SK-N-SH (cell line): ENCODE measurements around the gene DNAJC24. TPM values are rescaled to one million over a fixed set of nuclear protein-coding genes. Genes with fewer than 3 reads are reported as not detected.

ENCODE experiments used
- CTCF ChIA-PET: fragments of 300-600, 350-600 bp; formaldehyde crosslinking; extraction: SDS; loops from one replicate; lab custom pipeline; 2021; lab: Yijun Ruan, JAX
- POLR2A ChIA-PET: fragments of 350-600 bp; sonication (Branson Sonifier 250); formaldehyde crosslinking; extraction: SDS; loops from one replicate; lab custom pipeline; 2020; ENCODE audit warnings: antibody characterized with exemption, inconsistent platforms; lab: Yijun Ruan, JAX
- DNase-seq: peaks from one replicate; pipeline ENCODE4 v3.0.0; 2012
- H2AFZ ChIP-seq: fragments of 200-600 bp; sonication (generic); 2 replicates; pipeline ENCODE4 v1.8.1; 2016; ENCODE audit warnings: antibody characterized with exemption, mild to moderate bottlenecking, low read depth
- H3F3A ChIP-seq: fragments of 200-600 bp; sonication (generic); replicated peaks from 2 replicates; pipeline ENCODE3; 2016; ENCODE audit warnings: antibody characterized with exemption, mild to moderate bottlenecking; ENCODE audit not compliant: insufficient read depth
- H3K27ac ChIP-seq, 2 experiments: fragments of 200-500 bp in 1 of 2; fragments of 200-600 bp in 1 of 2; sonication (Bioruptor generic) in 1 of 2; sonication (generic), shearing (Covaris generic) in 1 of 2; 2 replicates each; pipeline versions ENCODE4 v1.5.1 to v1.6.1; 2014 to 2016; ENCODE audit warnings: low read depth in 2 of 2, inconsistent platforms in 1 of 2, low read length in 1 of 2, mild to moderate bottlenecking in 1 of 2, mixed read lengths in 1 of 2
- H3K27me3 ChIP-seq: fragments of 200-600 bp; sonication (generic), shearing (Covaris generic); 2 replicates; pipeline ENCODE4 v1.6.1; 2016; ENCODE audit warnings: mixed run types; ENCODE audit not compliant: insufficient read depth
- H3K36me3 ChIP-seq, 2 experiments: fragments of 200-500 bp in 1 of 2; fragments of 200-600 bp in 1 of 2; sonication (Bioruptor generic) in 1 of 2; sonication (generic) in 1 of 2; replicated peaks in 1 of 2; 2 replicates each; pipeline versions ENCODE3 to v1.5.1; 2014 to 2016; ENCODE audit warnings: low read length in 1 of 2, mild to moderate bottlenecking in 1 of 2; ENCODE audit not compliant: insufficient read depth in 2 of 2, control insufficient read depth in 1 of 2
- H3K4me1 ChIP-seq, 2 experiments: fragments of 200-500 bp in 1 of 2; fragments of 200-600 bp in 1 of 2; sonication (Bioruptor generic) in 1 of 2; sonication (generic), shearing (Covaris generic) in 1 of 2; 2 replicates each; pipeline versions ENCODE4 v1.5.1 to v1.6.1; 2014 to 2016; ENCODE audit warnings: low read depth in 1 of 2, low read length in 1 of 2, mixed run types in 1 of 2; ENCODE audit not compliant: insufficient read depth in 2 of 2, control insufficient read depth in 1 of 2
- H3K4me2 ChIP-seq: fragments of 200-600 bp; sonication (generic), shearing (Covaris generic); 2 replicates; pipeline ENCODE4 v1.6.1; 2017; ENCODE audit warnings: mixed run types
- H3K4me3 ChIP-seq, 2 experiments: fragments of 200-500 bp in 1 of 2; fragments of 200-600 bp in 1 of 2; sonication (Bioruptor generic) in 1 of 2; sonication (generic), shearing (Covaris generic) in 1 of 2; 2 replicates each; pipeline versions ENCODE4 v1.5.1 to v1.8.1; 2014 to 2016; ENCODE audit warnings: low read depth in 2 of 2, inconsistent platforms in 1 of 2, low read length in 1 of 2, mild to moderate bottlenecking in 1 of 2, mixed read lengths in 1 of 2, moderate library complexity in 1 of 2
- H3K79me2 ChIP-seq: fragments of 200-600 bp; sonication (generic); 2 replicates; pipeline ENCODE4 v1.8.1; 2017; ENCODE audit warnings: mild to moderate bottlenecking; ENCODE audit not compliant: insufficient read depth
- H3K9ac ChIP-seq: fragments of 200-600 bp; sonication (generic); 2 replicates; pipeline ENCODE4 v1.6.1; 2017; ENCODE audit warnings: mixed run types
- H3K9me2 ChIP-seq: fragments of 200-600 bp; sonication (generic); 2 replicates; pipeline ENCODE4 v1.6.1; 2017; ENCODE audit warnings: mixed run types
- H3K9me3 ChIP-seq: fragments of 200-600 bp; sonication (generic); 2 replicates; pipeline ENCODE4 v1.6.1; 2017; ENCODE audit warnings: mixed run types, mild to moderate bottlenecking, moderate library complexity
- H4K20me1 ChIP-seq: fragments of 200-600 bp; sonication (generic); 2 replicates; pipeline ENCODE4 v1.6.1; 2017; ENCODE audit warnings: mild to moderate bottlenecking, mixed run types; ENCODE audit not compliant: insufficient read depth
- CHD2 ChIP-seq: fragments of 150-350 bp; IDR thresholded peaks from 2 replicates; pipeline ENCODE4 v1.6.1; 2018; ENCODE audit warnings: low read length; ENCODE audit not compliant: partially characterized antibody
- EP300 ChIP-seq, 2 experiments: IDR thresholded peaks; 2 replicates each; pipeline versions ENCODE4 v1.4.0 to v1.6.1; 2012; ENCODE audit warnings: borderline replicate concordance in 1 of 2, low read depth in 1 of 2, low read length in 1 of 2
- FOSL2 ChIP-seq: IDR thresholded peaks from 2 replicates; pipeline ENCODE4 v1.4.0; 2012; ENCODE audit warnings: low read depth, mild to moderate bottlenecking, moderate library complexity, borderline replicate concordance
- FOXJ3 ChIP-seq: sonication (generic); formaldehyde crosslinking; IDR thresholded peaks from 2 replicates; pipeline ENCODE4 v1.5.1; 2020; ENCODE audit warnings: mild to moderate bottlenecking, missing genetic modification reagents
- FOXM1 ChIP-seq: IDR thresholded peaks from 2 replicates; pipeline ENCODE4 v1.4.0; 2012; ENCODE audit warnings: low read depth, mild to moderate bottlenecking
- GABPA ChIP-seq: IDR thresholded peaks from 2 replicates; pipeline ENCODE4 v1.4.0; 2012; ENCODE audit warnings: low read depth, mild to moderate bottlenecking
- GATA2 ChIP-seq: sonication (generic); formaldehyde crosslinking; IDR thresholded peaks from 2 replicates; pipeline ENCODE4 v1.5.0; 2020; ENCODE audit warnings: mild to moderate bottlenecking, missing genetic modification reagents
- IRF3 ChIP-seq: fragments of 150-350 bp; IDR thresholded peaks from 2 replicates; pipeline ENCODE4 v1.6.1; 2016; ENCODE audit warnings: mild to moderate bottlenecking, low read depth, low read length
- MAX ChIP-seq: IDR thresholded peaks from 2 replicates; pipeline ENCODE4 v1.4.0; 2012; ENCODE audit warnings: low read depth
- MEF2A ChIP-seq: IDR thresholded peaks from 2 replicates; pipeline ENCODE4 v1.4.0; 2012; ENCODE audit warnings: low read depth, borderline replicate concordance
- MXI1 ChIP-seq: IDR thresholded peaks from 2 replicates; pipeline ENCODE4 v1.6.1; 2012; ENCODE audit warnings: mild to moderate bottlenecking, low read depth, low read length, improper control_type of control experiment
- NFIC ChIP-seq: IDR thresholded peaks from 2 replicates; pipeline ENCODE4 v1.4.0; 2012; ENCODE audit warnings: borderline replicate concordance
- NRF1 ChIP-seq: IDR thresholded peaks from 2 replicates; pipeline ENCODE4 v1.6.1; 2012; ENCODE audit warnings: low read depth, mild to moderate bottlenecking, low read length
- RAD21 ChIP-seq: IDR thresholded peaks from 2 replicates; pipeline ENCODE4 v1.6.1; 2012; ENCODE audit warnings: mild to moderate bottlenecking, low read length
- RCOR1 ChIP-seq: fragments of 150-350 bp; IDR thresholded peaks from 2 replicates; pipeline ENCODE4 v1.6.1; 2017; ENCODE audit warnings: antibody characterized with exemption, low read length
- REST ChIP-seq: IDR thresholded peaks from 2 replicates; pipeline ENCODE4 v1.6.1; 2012; ENCODE audit warnings: mild to moderate bottlenecking, low read depth, low read length, moderate library complexity
- RFX5 ChIP-seq: IDR thresholded peaks from 2 replicates; pipeline ENCODE4 v1.6.1; 2012; ENCODE audit warnings: mild to moderate bottlenecking, improper control_type of control experiment, low read length
- RXRA ChIP-seq: IDR thresholded peaks from 2 replicates; pipeline ENCODE4 v1.4.0; 2012; ENCODE audit warnings: low read depth, mild to moderate bottlenecking, borderline replicate concordance
- SIN3A ChIP-seq: IDR thresholded peaks from 2 replicates; pipeline ENCODE4 v1.6.1; 2012; ENCODE audit warnings: low read depth, mild to moderate bottlenecking, low read length, moderate library complexity, borderline replicate concordance
- SMC3 ChIP-seq: IDR thresholded peaks from 2 replicates; pipeline ENCODE4 v1.6.1; 2012; ENCODE audit warnings: low read depth, low read length, improper control_type of control experiment
- TEAD4 ChIP-seq: IDR thresholded peaks from 2 replicates; pipeline ENCODE4 v1.4.0; 2012; ENCODE audit warnings: mild to moderate bottlenecking, borderline replicate concordance; ENCODE audit not compliant: insufficient read depth
- ZBTB33 ChIP-seq: IDR thresholded peaks from 2 replicates; pipeline ENCODE4 v1.4.0; 2012; ENCODE audit warnings: low read depth, borderline replicate concordance
- WGBS: methylation state at CpG from one replicate; pipeline ENCODE4 v1.1.6; 2017; ENCODE audit warnings: low lambda C conversion rate; 5-methylcytosine and 5-hydroxymethylcytosine counted together
- polyA plus RNA-seq, 3 experiments: library from polyadenylated mRNA; depleted of rRNA; stranded (reverse); fragments of >200 nt; gene quantifications; 2 replicates each; pipeline ENCODE4 v1.2.3, GENCODE V29; 2012
- TF ChIP-seq, protein P1 (sequence below): IDR thresholded peaks from 2 replicates; pipeline ENCODE4 v1.4.0; 2012; ENCODE audit warnings: low read depth, borderline replicate concordance
- TF ChIP-seq, protein P2 (sequence below): IDR thresholded peaks from 2 replicates; pipeline ENCODE4; 2012

Gene DNAJC24
- polyA plus RNA-seq, 1 of the 3 experiments (the other 2 are of a cell fraction) = 6.2 TPM

GRCh38 chr11:31340903-31341572, 28.6 kb upstream of the DNAJC24 start:
- no peaks in the 10 kb centered on the region for H3F3A ChIP-seq
- H3K9ac ChIP-seq = no peak overlapping the region
- no peaks in the 10 kb centered on the region for H3K27me3 ChIP-seq
- no peaks in the 10 kb centered on the region for H3K36me3 ChIP-seq
- no peaks in the 10 kb centered on the region for H3K9me3 ChIP-seq
- H3K79me2 ChIP-seq = no peaks in the 10 kb centered on the region
- H4K20me1 ChIP-seq = no peaks in the 10 kb centered on the region
- no peak overlapping the region for H3K27ac ChIP-seq
- H3K4me2 ChIP-seq = no peak overlapping the region
- no peak overlapping the region for H3K4me3 ChIP-seq
- no peaks in the 10 kb centered on the region for H3K4me1 ChIP-seq
- H2AFZ ChIP-seq = no peak overlapping the region
- WGBS = 23% methylated on average over 5 of the region's 5 CpGs
- DNase-seq = peak; percentile 12
- ChIA-PET POLR2A (no interaction called here), CTCF (interaction anchor here (1.0 to 2.4 kb wide), 14 partner anchors 9 to 666 kb away, joined by 3 to 16 read pairs (median 4); partner anchors contain the start of genes DCDC1 and DNAJC24)
- H3K9me2 ChIP-seq = no peaks in the 10 kb centered on the region
- TF ChIP-seq, protein P1, sequence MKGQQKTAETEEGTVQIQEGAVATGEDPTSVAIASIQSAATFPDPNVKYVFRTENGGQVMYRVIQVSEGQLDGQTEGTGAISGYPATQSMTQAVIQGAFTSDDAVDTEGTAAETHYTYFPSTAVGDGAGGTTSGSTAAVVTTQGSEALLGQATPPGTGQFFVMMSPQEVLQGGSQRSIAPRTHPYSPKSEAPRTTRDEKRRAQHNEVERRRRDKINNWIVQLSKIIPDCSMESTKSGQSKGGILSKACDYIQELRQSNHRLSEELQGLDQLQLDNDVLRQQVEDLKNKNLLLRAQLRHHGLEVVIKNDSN = no peak
- TF ChIP-seq RFX5 (no peak), GABPA (no peak), MEF2A (no peak), FOXJ3 (CRISPR knock-in tag) (no peak), GATA2 (CRISPR knock-in tag) (no peak), RAD21 (peak; percentile 46; the same call in 1 of the 2 replicates), IRF3 (no peak), NFIC (no peak), FOXM1 (no peak), CHD2 (no peak), RXRA (no peak), NRF1 (no peak), FOSL2 (no peak), MXI1 (no peak), RCOR1 (no peak), TEAD4 (no peak), SIN3A (no peak), SMC3 (peak; percentile 42; the same call in 1 of the 2 replicates), ZBTB33 (no peak), EP300 (IDR thresholded peaks at IDR 0.05; ENCODE audit: borderline replicate concordance in 1 of 2, low read depth in 1 of 2, low read length in 1 of 2) (no peak), MAX (no peak), REST (no peak)
- TF ChIP-seq, protein P2, sequence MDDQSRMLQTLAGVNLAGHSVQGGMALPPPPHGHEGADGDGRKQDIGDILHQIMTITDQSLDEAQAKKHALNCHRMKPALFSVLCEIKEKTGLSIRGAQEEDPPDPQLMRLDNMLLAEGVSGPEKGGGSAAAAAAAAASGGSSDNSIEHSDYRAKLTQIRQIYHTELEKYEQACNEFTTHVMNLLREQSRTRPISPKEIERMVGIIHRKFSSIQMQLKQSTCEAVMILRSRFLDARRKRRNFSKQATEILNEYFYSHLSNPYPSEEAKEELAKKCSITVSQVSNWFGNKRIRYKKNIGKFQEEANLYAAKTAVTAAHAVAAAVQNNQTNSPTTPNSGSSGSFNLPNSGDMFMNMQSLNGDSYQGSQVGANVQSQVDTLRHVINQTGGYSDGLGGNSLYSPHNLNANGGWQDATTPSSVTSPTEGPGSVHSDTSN = no peak
